SK-N-SH (cell line): Measurements from ENCODE around the gene TGFBI. TPM values are rescaled to one million over a fixed set of nuclear protein-coding genes. Genes with fewer than 3 reads are reported as not detected.

Source experiments
- CTCF ChIA-PET: fragments of 300-600, 350-600 bp; formaldehyde crosslinking; extraction: SDS; loops from one replicate; lab custom pipeline; 2021; lab: Yijun Ruan, JAX
- POLR2A ChIA-PET: fragments of 350-600 bp; sonication (Branson Sonifier 250); formaldehyde crosslinking; extraction: SDS; loops from one replicate; lab custom pipeline; 2020; ENCODE audit warnings: antibody characterized with exemption, inconsistent platforms; lab: Yijun Ruan, JAX
- DNase-seq: peaks from one replicate; pipeline ENCODE4 v3.0.0; 2012
- H2AFZ ChIP-seq: fragments of 200-600 bp; sonication (generic); 2 replicates; pipeline ENCODE4 v1.8.1; 2016; ENCODE audit warnings: antibody characterized with exemption, mild to moderate bottlenecking, low read depth
- H3F3A ChIP-seq: fragments of 200-600 bp; sonication (generic); replicated peaks from 2 replicates; pipeline ENCODE3; 2016; ENCODE audit warnings: antibody characterized with exemption, mild to moderate bottlenecking; ENCODE audit not compliant: insufficient read depth
- H3K27ac ChIP-seq, 2 experiments: fragments of 200-500 bp in 1 of 2; fragments of 200-600 bp in 1 of 2; sonication (Bioruptor generic) in 1 of 2; sonication (generic), shearing (Covaris generic) in 1 of 2; 2 replicates each; pipeline versions ENCODE4 v1.5.1 to v1.6.1; 2014 to 2016; ENCODE audit warnings: low read depth in 2 of 2, inconsistent platforms in 1 of 2, low read length in 1 of 2, mild to moderate bottlenecking in 1 of 2, mixed read lengths in 1 of 2
- H3K27me3 ChIP-seq: fragments of 200-600 bp; sonication (generic), shearing (Covaris generic); 2 replicates; pipeline ENCODE4 v1.6.1; 2016; ENCODE audit warnings: mixed run types; ENCODE audit not compliant: insufficient read depth
- H3K36me3 ChIP-seq, 2 experiments: fragments of 200-500 bp in 1 of 2; fragments of 200-600 bp in 1 of 2; sonication (Bioruptor generic) in 1 of 2; sonication (generic) in 1 of 2; replicated peaks in 1 of 2; 2 replicates each; pipeline versions ENCODE3 to v1.5.1; 2014 to 2016; ENCODE audit warnings: low read length in 1 of 2, mild to moderate bottlenecking in 1 of 2; ENCODE audit not compliant: insufficient read depth in 2 of 2, control insufficient read depth in 1 of 2
- H3K4me1 ChIP-seq, 2 experiments: fragments of 200-500 bp in 1 of 2; fragments of 200-600 bp in 1 of 2; sonication (Bioruptor generic) in 1 of 2; sonication (generic), shearing (Covaris generic) in 1 of 2; 2 replicates each; pipeline versions ENCODE4 v1.5.1 to v1.6.1; 2014 to 2016; ENCODE audit warnings: low read depth in 1 of 2, low read length in 1 of 2, mixed run types in 1 of 2; ENCODE audit not compliant: insufficient read depth in 2 of 2, control insufficient read depth in 1 of 2
- H3K4me2 ChIP-seq: fragments of 200-600 bp; sonication (generic), shearing (Covaris generic); 2 replicates; pipeline ENCODE4 v1.6.1; 2017; ENCODE audit warnings: mixed run types
- H3K4me3 ChIP-seq, 2 experiments: fragments of 200-500 bp in 1 of 2; fragments of 200-600 bp in 1 of 2; sonication (Bioruptor generic) in 1 of 2; sonication (generic), shearing (Covaris generic) in 1 of 2; 2 replicates each; pipeline versions ENCODE4 v1.5.1 to v1.8.1; 2014 to 2016; ENCODE audit warnings: low read depth in 2 of 2, inconsistent platforms in 1 of 2, low read length in 1 of 2, mild to moderate bottlenecking in 1 of 2, mixed read lengths in 1 of 2, moderate library complexity in 1 of 2
- H3K79me2 ChIP-seq: fragments of 200-600 bp; sonication (generic); 2 replicates; pipeline ENCODE4 v1.8.1; 2017; ENCODE audit warnings: mild to moderate bottlenecking; ENCODE audit not compliant: insufficient read depth
- H3K9ac ChIP-seq: fragments of 200-600 bp; sonication (generic); 2 replicates; pipeline ENCODE4 v1.6.1; 2017; ENCODE audit warnings: mixed run types
- H3K9me2 ChIP-seq: fragments of 200-600 bp; sonication (generic); 2 replicates; pipeline ENCODE4 v1.6.1; 2017; ENCODE audit warnings: mixed run types
- H3K9me3 ChIP-seq: fragments of 200-600 bp; sonication (generic); 2 replicates; pipeline ENCODE4 v1.6.1; 2017; ENCODE audit warnings: mixed run types, mild to moderate bottlenecking, moderate library complexity
- H4K20me1 ChIP-seq: fragments of 200-600 bp; sonication (generic); 2 replicates; pipeline ENCODE4 v1.6.1; 2017; ENCODE audit warnings: mild to moderate bottlenecking, mixed run types; ENCODE audit not compliant: insufficient read depth
- EP300 ChIP-seq, 2 experiments: IDR thresholded peaks; 2 replicates each; pipeline versions ENCODE4 v1.4.0 to v1.6.1; 2012; ENCODE audit warnings: borderline replicate concordance in 1 of 2, low read depth in 1 of 2, low read length in 1 of 2
- FOSL2 ChIP-seq: IDR thresholded peaks from 2 replicates; pipeline ENCODE4 v1.4.0; 2012; ENCODE audit warnings: low read depth, mild to moderate bottlenecking, moderate library complexity, borderline replicate concordance
- FOXM1 ChIP-seq: IDR thresholded peaks from 2 replicates; pipeline ENCODE4 v1.4.0; 2012; ENCODE audit warnings: low read depth, mild to moderate bottlenecking
- GABPA ChIP-seq: IDR thresholded peaks from 2 replicates; pipeline ENCODE4 v1.4.0; 2012; ENCODE audit warnings: low read depth, mild to moderate bottlenecking
- MEF2A ChIP-seq: IDR thresholded peaks from 2 replicates; pipeline ENCODE4 v1.4.0; 2012; ENCODE audit warnings: low read depth, borderline replicate concordance
- MXI1 ChIP-seq: IDR thresholded peaks from 2 replicates; pipeline ENCODE4 v1.6.1; 2012; ENCODE audit warnings: mild to moderate bottlenecking, low read depth, low read length, improper control_type of control experiment
- POLR2AphosphoS5 ChIP-seq: IDR thresholded peaks from 2 replicates; pipeline ENCODE4 v1.6.1; 2012; ENCODE audit warnings: low read depth, low read length
- SIN3A ChIP-seq: IDR thresholded peaks from 2 replicates; pipeline ENCODE4 v1.6.1; 2012; ENCODE audit warnings: low read depth, mild to moderate bottlenecking, low read length, moderate library complexity, borderline replicate concordance
- TCF12 ChIP-seq: IDR thresholded peaks from 2 replicates; pipeline ENCODE4 v1.4.0; 2012
- YY1 ChIP-seq: IDR thresholded peaks from 2 replicates; pipeline ENCODE4 v1.4.0; 2012; ENCODE audit warnings: low read depth, mild to moderate bottlenecking
- WGBS: methylation state at CpG from one replicate; pipeline ENCODE4 v1.1.6; 2017; ENCODE audit warnings: low lambda C conversion rate; 5-methylcytosine and 5-hydroxymethylcytosine counted together
- polyA plus RNA-seq, 3 experiments: library from polyadenylated mRNA; depleted of rRNA; stranded (reverse); fragments of >200 nt; gene quantifications; 2 replicates each; pipeline ENCODE4 v1.2.3, GENCODE V29; 2012
- TF ChIP-seq, protein P1 (sequence below): fragments of 200-600 bp; sonication (generic); IDR thresholded peaks from 2 replicates; pipeline ENCODE4 v1.6.1; 2017; ENCODE audit warnings: antibody characterized with exemption, mild to moderate bottlenecking, moderate library complexity
- TF ChIP-seq, protein P2 (sequence below): fragments of 150-350 bp; IDR thresholded peaks from 2 replicates; pipeline ENCODE4 v1.6.1; 2017; ENCODE audit warnings: antibody characterized with exemption, low read length, low read depth, borderline replicate concordance
- TF ChIP-seq, protein P3 (sequence below): IDR thresholded peaks from 2 replicates; pipeline ENCODE4 v1.4.0; 2012; ENCODE audit warnings: low read depth

Gene TGFBI
- polyA plus RNA-seq, 1 of the 3 experiments (the other 2 are of a cell fraction): 2,678 TPM

DNA sequence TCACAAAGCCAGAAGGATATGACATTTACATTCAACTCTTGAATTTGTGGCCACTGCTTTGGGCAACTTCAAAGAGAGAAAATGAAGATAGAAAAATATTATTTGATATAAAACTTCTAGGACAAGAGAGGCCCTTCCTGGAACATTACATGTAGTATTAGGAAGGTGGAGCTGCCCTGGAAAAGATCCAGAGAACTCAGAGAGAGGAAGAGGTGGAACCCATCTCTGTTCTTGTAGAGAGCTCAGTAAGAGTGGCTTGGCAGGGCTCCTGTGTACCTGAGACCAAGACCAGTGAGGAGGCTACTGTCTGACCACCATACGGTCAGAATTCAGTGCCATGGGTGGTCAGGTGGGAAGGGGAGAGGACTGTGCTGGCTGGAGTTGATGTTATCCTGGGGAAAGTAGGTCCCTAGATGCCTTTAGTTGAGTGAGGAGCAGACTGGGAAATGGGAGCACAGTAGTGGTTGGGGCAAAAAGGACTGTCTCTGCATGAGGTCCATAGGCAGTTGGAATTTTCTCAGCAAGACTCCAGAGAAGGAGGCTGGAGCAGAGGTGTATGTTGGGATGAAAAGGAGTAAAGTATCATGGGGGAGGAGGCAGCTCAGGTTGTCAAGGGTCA, 7.6 kb downstream of the TGFBI start:
- peaks cover 76% of the 10 kb centered on the region for H3F3A ChIP-seq
- H3K9me2 ChIP-seq: no peaks in the 10 kb centered on the region
- CTCF ChIA-PET: interaction anchor here (1.0 to 2.1 kb wide), 4 partner anchors 22 to 85 kb away, joined by 4 to 10 read pairs (median 4); no protein-coding TSS in a partner anchor
- H3K4me3 ChIP-seq: no peak overlapping the region
- peaks cover 50% of the 10 kb centered on the region for H3K79me2 ChIP-seq
- peaks cover 36 to 50% of the 10 kb centered on the region in 2 experiments for H3K36me3 ChIP-seq
- H3K9me3 ChIP-seq: no peaks in the 10 kb centered on the region
- H3K9ac ChIP-seq: peak overlapping the region; percentile 27; the same call in 1 of the 2 replicates
- H3K4me2 ChIP-seq: peak overlapping the region; percentile 22; the same call in 1 of the 2 replicates
- peaks cover 75% of the 10 kb centered on the region for H4K20me1 ChIP-seq
- POLR2A ChIA-PET: no interaction called here
- WGBS: 100% methylated on average over 1 of the region's 1 CpG
- no peaks in the 10 kb centered on the region for H3K27me3 ChIP-seq
- peaks cover 40 to 60% of the 10 kb centered on the region in 2 experiments for H3K4me1 ChIP-seq
- H3K27ac ChIP-seq: peak overlapping the region; percentile 36 to 72
- no peak overlapping the region for H2AFZ ChIP-seq
- TF ChIP-seq, protein P1, sequence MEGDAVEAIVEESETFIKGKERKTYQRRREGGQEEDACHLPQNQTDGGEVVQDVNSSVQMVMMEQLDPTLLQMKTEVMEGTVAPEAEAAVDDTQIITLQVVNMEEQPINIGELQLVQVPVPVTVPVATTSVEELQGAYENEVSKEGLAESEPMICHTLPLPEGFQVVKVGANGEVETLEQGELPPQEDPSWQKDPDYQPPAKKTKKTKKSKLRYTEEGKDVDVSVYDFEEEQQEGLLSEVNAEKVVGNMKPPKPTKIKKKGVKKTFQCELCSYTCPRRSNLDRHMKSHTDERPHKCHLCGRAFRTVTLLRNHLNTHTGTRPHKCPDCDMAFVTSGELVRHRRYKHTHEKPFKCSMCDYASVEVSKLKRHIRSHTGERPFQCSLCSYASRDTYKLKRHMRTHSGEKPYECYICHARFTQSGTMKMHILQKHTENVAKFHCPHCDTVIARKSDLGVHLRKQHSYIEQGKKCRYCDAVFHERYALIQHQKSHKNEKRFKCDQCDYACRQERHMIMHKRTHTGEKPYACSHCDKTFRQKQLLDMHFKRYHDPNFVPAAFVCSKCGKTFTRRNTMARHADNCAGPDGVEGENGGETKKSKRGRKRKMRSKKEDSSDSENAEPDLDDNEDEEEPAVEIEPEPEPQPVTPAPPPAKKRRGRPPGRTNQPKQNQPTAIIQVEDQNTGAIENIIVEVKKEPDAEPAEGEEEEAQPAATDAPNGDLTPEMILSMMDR: no peak
- TF ChIP-seq, protein P2, sequence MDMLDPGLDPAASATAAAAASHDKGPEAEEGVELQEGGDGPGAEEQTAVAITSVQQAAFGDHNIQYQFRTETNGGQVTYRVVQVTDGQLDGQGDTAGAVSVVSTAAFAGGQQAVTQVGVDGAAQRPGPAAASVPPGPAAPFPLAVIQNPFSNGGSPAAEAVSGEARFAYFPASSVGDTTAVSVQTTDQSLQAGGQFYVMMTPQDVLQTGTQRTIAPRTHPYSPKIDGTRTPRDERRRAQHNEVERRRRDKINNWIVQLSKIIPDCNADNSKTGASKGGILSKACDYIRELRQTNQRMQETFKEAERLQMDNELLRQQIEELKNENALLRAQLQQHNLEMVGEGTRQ: no peak
- no peak for TF ChIP-seq MEF2A
- TF ChIP-seq GABPA: no peak
- no peak for TF ChIP-seq POLR2AphosphoS5
- TF ChIP-seq, all 33 proteins: peak for 0
- no peak for DNase-seq

DNA sequence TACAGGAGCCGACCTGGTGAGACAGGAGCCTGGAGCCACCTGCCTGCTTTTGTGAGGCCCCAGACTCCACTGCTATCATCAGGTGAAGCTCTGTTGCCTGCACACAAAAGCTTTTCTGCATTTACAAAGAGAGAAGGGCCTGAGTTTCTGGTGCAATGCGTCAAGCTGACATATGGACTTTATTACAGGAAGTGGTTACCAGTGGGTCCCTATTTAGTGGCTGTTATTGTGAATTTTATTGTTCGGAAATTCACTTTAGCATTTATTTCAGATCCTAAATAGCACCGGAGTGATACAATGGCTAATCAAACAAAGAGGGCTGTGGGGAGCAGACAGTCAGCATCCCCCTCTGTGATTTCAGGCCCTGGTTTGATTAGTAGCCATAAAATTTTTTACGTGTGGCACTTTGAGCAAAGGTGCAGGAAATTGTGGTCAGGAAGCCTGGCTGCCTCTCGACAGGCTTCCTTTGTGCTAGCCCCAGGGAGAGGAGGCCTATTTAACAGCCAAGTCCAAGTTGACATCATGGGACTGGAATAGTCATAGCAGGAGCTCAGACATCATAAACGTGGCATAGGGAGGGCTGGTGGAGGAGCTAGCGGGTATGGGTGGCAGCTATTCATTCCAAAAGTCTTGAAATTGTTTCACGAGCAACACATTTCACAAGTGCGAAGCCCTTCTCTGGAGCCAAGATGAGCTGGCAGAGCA, 8.4 kb downstream of the TGFBI start:
- Histone ChIP-seq H3K36me3 (peaks cover 39 to 44% of the 10 kb centered on the region in 2 experiments), H3F3A (peaks cover 75% of the 10 kb centered on the region), H3K4me1 (peaks cover 33 to 53% of the 10 kb centered on the region in 2 experiments), H3K27ac (peak overlapping the region; percentile 61 to 72), H3K27me3 (no peaks in the 10 kb centered on the region), H3K9me2 (no peaks in the 10 kb centered on the region), H3K79me2 (peaks cover 42% of the 10 kb centered on the region), H4K20me1 (peaks cover 74% of the 10 kb centered on the region), H2AFZ (no peak overlapping the region), H3K9me3 (no peaks in the 10 kb centered on the region), H3K9ac (peak overlapping the region; percentile 27; the same call in 1 of the 2 replicates), H3K4me3 (no peak overlapping the region), H3K4me2 (peak overlapping the region; percentile 22; the same call in 1 of the 2 replicates)
- CTCF ChIA-PET: interaction anchor here (1.0 to 2.1 kb wide), 4 partner anchors 21 to 86 kb away, joined by 4 to 10 read pairs (median 4); no protein-coding TSS in a partner anchor
- no peak for DNase-seq
- WGBS: 70% methylated on average over 9 of the region's 10 CpGs
- POLR2A ChIA-PET: no interaction called here
- TF ChIP-seq YY1: no peak
- no peak for TF ChIP-seq MXI1
- peak; percentile 3; the same call in 1 of the 2 replicates for TF ChIP-seq FOSL2
- TF ChIP-seq EP300 (IDR thresholded peaks at IDR 0.05; ENCODE audit: borderline replicate concordance in 1 of 2, low read depth in 1 of 2, low read length in 1 of 2): 0 out of 4 replicates have a peak, but pooled peaks of 1 of the 2 experiments have one; percentile 15
- 0 out of 2 replicates have a peak, but pooled peaks have one; percentile 43 for TF ChIP-seq FOXM1
- TF ChIP-seq, protein P3, sequence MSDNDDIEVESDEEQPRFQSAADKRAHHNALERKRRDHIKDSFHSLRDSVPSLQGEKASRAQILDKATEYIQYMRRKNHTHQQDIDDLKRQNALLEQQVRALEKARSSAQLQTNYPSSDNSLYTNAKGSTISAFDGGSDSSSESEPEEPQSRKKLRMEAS: peak; percentile 34; the same call in 1 of the 2 replicates
- peak; percentile 28; the same call in 1 of the 2 replicates for TF ChIP-seq TCF12
- TF ChIP-seq SIN3A: peak; percentile 34; the same call in 1 of the 2 replicates
